Measurements from ENCODE around the gene PAPOLG. TPM values are rescaled to one million over a fixed set of nuclear protein-coding genes. Genes with fewer than 3 reads are reported as not detected.

The PAPOLG gene
- total RNA-seq, 2 experiments from 2014 or later: 12.5 to 14.6 TPM

Other genes with a start within 250 kb of the PAPOLG start
- gene BCL11A, start 202.6 kb upstream of the PAPOLG start, total RNA-seq: 1 to 10 TPM; 1.6 to 1.8 TPM
- 10 to 100 TPM; 61.5 to 62.4 TPM for gene REL, start 125.3 kb downstream of the PAPOLG start, total RNA-seq